ENCODE data around the gene ENOSF1.
"Not testable (repeated sequence)": the region's sequence is repeated elsewhere in the genome, so short reads cannot be mapped to it uniquely, and the experiment has no call there.

Gene ENOSF1, protein sequence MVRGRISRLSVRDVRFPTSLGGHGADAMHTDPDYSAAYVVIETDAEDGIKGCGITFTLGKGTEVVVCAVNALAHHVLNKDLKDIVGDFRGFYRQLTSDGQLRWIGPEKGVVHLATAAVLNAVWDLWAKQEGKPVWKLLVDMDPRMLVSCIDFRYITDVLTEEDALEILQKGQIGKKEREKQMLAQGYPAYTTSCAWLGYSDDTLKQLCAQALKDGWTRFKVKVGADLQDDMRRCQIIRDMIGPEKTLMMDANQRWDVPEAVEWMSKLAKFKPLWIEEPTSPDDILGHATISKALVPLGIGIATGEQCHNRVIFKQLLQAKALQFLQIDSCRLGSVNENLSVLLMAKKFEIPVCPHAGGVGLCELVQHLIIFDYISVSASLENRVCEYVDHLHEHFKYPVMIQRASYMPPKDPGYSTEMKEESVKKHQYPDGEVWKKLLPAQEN

DNA sequence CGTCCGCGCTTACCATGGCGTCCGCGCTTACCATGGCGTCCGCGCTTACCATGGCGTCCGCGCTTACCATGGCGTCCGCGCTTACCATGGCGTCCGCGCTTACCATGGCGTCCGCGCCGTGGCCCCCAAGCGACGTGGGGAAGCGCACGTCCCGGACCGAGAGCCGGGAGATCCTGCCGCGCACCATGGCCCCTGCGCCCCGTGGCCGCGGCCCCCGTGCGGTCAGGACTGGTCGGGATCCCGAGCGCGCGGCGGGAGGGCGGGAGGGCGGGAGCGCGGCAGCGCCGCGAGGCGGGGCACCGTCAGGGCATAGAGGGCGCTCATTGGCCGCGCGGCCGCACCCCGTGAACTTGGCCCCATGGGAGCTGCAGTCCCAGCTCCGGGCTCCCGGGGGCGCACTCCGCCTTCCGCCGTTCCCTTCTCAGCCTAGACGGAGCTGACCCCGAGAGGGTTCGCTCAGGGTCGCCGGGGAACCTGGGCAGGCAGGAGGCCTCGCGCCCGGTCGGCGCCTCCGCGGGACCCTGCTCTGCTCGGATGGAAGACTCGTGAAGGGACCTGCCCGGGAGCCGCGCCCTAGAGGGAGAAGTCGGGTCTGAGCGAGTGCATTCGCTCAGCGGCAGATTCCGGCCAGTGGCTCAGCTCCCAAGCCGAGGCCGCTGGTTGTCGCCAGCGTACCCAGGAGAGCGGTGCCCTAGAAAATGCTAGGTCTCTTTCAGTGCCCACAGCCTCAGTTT is at the start of gene ENOSF1:
Gene ENOSF1, minus strand, starts transcription at position 230 of the 734 bp plus-strand sequence. Its CDS starts 43 bp downstream, at position 187.
- DNase-seq (ENCODE audit: low read depth, low spot score): peak; percentile 35

DNA sequence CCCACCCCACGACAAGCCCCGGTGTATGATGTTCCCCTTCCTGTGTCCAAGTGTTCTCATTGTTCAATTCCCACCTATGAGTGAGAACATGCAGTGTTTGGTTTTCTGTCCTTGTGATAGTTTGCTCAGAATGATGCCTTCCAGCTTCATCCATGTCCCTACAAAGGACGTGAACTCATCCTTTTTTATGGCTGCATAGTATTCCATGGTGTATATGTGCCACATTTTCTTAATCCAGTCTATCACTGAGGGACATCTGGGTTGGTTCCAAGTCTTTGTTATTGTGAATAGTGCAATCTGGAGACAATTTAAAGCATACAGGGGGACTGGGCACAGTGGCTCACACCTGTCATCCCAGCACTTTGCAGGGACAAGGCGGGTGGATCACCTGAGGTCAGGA is 47.4 kb upstream of the ENOSF1 start:
- DNase-seq (ENCODE audit: low read depth, low spot score): not testable (repeated sequence)

DNA sequence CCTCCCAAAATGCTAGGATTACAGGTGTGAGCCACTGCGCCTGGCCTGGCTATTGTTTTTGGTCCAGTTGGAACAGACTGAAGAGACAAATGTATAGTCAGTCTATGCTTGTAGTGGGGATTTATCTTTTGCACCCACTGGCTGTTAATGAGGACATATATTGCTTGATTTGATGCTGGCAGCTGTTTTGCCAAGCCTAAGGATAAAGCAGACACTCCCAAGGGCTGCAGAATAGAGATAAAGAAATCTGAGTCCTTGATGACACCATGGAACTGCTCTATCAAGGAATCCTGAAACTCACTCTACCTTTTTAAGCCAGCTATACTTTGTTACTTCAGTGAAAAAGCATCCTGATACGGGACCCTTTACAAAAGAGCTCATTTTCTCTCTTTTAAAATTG is 43.1 kb upstream of the ENOSF1 start:
- DNase-seq (ENCODE audit: low read depth, low spot score): no peak

DNA sequence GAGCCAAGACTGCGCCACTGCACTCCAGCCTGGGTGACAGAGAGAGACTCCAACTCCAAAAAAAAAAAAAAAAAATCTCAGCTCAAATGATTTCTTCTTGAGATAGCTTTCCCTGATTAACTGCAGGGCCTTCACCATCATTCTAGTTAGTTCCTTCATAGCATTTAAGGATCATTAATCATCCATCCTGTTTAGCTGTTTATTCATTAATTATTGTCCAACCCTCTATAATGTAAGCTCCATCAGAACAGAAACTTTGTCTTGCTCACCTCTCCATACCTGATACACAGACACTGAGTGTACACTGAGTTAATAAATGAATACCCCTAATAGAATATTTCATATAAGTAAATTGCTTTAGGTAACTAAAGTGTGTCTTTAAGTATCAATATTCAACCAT is 42.2 kb upstream of the ENOSF1 start:
- no peak for DNase-seq (ENCODE audit: low read depth, low spot score)

DNA sequence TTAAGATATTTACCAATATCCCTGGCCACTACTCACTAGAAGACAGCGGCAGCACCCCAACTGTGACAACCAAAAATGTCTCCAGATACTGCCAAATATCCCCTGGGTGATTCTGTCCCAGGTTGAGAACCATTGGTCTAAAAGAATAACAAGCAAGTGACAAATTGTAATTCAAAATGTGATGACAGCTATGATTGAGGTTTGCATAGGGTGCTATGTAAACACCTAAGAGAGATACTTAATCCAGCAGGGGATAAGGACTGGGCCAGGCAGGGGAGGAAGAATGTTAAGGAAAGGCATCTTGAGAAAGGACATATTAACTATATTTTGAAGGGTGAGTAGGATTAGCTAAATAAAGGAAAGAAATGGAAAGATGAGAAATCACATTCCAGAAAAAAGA is 38.0 kb upstream of the ENOSF1 start:
- DNase-seq (ENCODE audit: low read depth, low spot score): no peak

DNA sequence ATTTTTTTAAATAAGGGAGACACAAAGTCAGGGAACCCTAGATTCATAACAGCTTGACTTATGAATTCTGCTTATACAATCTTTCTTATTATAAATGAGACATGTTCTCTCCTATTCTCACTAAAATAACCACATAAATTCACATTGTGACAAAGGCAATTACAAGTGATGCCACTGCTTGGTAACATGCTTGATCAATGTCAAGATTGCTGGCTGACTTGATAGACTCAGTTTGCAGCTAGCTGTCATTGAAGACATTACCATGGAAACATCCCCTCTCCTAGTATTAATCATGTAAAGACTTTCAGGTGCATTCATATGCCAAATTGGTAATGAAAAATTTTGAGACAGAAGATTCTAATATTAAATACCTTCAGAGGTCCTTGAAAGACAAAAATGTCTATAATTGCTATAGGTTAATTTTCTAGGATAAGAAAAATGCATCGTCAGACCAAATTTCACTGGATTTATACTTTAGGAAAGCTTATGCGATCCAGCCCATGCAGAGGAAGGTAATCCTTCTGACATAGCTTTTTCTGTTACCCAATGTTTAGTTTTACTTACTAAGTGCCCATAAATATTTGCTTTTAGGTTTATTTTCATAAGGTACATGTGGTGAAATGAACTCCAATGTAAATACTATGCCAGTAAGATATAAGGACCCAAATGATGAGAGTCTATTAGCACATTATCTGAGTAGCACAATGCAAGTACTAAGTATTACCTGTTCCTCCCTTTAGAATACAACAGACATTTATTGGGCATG is 32.6 kb upstream of the ENOSF1 start:
- no peak for DNase-seq (ENCODE audit: low read depth, low spot score)

DNA sequence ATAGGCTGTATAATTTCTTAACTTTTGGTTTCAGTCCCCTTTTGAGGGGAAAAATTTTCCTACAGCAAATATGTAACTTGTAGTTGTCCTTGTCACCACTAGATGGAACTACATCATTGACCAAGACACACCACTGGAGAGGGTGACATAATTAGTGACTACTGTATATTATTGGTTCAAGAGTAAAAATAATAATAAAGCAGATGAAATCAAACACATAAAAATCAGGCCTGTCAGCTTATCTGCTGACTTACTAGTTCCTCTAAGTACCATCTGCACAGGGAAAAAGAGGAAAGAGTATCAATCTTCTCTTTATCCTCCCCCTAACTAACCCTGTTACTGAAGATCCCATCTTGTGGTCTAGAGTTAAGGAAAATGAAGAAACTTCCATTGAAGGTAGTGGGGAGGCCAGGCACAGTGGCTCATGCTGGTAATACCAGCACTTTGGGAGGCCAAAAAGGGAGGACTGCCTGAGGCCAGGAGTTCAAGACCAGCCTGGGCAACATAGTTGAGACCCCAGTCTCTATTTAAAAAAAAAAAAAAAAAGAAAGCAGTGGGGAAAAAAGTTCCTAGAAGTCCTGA is 29.6 kb upstream of the ENOSF1 start:
- no peak for DNase-seq (ENCODE audit: low read depth, low spot score)

DNA sequence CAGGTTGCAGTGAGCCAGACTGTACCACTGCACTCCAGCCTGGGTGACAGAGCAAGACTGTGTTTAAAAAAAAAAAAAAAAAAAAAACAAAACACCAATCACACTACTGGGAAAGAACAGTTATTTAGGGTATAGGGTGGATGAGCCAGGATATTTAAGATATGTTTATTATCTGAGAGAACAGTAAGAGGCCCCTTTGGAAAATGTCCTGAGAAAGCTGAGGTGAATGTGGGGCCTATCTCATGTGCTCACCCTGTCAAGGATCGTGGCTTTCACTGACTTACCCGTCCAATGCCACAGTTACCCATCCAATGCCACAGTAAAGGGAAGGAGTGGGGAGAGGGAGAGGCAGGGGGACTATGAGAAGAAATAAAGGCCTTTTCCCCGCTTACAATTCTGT is 19.9 kb upstream of the ENOSF1 start:
- no peak for DNase-seq (ENCODE audit: low read depth, low spot score)

DNA sequence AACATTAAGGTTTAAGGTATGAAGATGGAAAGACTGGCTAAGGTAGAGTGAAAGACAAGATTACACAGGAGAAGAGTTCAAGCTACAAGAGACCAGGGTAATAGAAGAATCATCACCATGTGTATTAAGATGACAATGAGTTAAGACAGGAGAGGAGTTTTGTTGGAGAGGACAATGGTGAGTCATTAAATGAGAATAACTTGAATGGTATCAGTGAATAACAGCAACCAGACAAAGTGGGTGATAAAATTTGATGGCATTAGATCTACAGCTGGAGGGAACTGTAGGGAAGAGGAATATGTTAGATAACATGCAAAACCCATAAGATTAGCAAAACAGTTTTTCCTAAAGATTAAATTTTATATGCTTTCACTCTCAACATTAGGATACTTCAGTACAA is 18.8 kb upstream of the ENOSF1 start:
- DNase-seq (ENCODE audit: low read depth, low spot score): no peak

DNA sequence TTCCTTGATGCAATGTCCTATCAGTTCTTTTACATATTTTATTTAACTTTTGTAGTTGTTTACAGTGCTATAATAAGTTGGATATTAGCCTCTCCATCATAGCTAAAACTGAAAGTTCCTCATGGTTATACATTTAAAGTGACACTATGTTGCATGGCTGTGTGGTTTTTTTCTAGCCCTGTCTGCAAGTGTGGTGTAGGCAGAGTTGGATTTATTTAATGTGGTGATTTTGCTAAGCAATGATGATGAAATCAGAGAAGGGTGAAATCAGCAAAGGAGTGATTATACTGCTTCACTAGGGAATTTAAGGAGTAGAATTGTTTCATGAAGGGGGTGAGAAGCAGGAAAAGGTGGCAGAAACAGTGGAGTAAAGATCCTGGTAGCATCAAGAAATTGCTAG is 18.3 kb upstream of the ENOSF1 start:
- DNase-seq (ENCODE audit: low read depth, low spot score): no peak

DNA sequence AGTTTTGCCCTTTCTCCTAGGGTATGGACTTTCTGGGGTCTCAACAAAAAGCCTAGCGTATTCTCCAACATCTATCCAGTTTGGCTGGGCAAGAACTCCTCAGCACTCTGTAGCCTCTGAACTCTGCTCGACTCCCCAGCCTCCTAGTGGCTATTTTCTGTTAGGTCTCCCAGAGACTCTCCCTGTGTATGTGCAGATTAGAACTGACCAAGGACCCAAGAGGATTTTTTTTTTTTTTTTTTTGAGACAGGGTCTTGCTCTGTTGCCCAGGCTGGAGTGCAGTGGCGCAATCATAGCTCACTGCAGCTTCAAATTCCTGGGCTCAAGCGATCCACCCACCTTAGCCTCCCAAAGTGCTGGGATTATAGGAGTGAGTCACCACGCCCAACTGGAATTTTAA is 17.7 kb upstream of the ENOSF1 start:
- not testable (repeated sequence) for DNase-seq (ENCODE audit: low read depth, low spot score)

DNA sequence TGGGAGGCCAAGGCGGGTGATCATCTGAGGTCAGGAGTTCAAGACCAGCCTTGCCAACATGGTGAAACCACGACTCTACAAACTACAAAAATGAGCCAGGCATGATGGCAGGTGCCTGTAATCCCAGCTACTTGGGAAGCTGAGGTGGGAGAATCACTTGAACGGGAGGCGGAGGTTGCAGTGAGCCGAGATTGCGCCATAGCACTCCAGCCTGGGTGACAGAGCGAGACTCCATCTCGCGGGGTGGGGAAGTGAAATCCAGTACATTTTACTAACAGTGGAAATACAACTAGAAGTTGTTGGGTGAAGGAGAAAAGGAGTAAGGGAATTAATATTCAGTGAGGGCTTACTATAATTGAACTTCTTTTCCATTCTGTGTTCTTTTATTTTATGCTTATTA is 13.2 kb upstream of the ENOSF1 start:
- DNase-seq (ENCODE audit: low read depth, low spot score): no peak

DNA sequence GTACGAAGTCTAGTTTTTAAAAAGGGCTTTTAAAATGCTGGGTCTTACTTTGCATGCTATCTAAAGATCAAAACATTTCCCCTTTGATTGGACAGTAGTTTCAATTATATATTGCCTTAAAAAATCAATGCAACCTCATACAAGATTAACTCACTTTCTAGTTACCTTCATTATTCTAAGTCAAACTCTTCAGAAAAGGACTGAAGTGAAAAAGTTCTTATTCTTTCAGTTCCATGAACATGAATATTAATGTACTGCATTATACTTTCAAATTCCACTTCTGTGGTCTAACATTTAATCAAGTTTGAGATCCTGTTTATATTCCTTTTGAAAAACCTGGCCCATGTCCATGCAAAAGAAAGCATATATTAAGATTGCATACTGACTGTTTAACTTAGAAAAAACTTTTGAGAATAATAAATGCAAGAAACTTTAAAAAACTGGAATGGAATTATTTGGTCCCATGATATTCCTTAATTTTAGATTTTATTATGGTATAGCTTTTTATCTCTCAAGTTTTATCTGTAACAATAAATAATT is 11.2 kb upstream of the ENOSF1 start:
- no peak for DNase-seq (ENCODE audit: low read depth, low spot score)

DNA sequence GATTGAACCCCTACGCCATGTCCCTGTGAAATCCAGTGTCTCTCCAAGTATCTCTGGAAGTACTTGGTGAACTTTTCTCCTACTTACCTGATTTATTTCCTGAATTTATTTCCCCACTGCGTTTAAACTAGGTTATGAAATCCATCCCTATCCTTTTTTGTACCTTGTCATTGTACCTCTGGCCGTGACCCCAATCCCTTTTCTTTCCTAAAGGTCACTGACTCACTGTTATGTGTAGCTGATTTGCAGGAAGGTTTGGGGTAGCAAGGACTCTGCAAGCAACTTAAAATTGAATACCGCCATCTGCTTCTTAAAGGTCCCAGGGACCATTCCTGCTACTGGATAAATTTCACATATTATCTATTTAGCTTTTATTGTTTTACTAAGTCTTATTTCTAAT is 4.6 kb upstream of the ENOSF1 start:
- no peak for DNase-seq (ENCODE audit: low read depth, low spot score)

DNA sequence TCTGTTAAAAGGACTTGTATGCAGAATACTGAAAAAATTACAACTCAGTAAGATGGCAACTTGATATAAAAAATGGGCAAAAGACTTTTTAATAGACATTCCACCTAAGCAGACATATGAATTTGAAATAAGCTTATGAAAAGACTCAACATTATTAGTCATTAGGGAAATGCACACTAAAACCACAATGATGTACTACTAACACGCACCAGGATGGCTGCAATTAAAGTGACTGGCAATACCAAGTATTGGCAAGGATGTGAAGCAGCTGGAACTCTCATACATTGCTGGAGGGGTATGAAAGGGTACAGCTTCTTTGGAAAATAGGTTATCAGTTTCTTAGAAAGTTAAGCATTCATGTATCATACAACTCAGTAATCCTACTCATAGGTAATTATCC is 3.2 kb upstream of the ENOSF1 start:
- no peak for DNase-seq (ENCODE audit: low read depth, low spot score)

DNA sequence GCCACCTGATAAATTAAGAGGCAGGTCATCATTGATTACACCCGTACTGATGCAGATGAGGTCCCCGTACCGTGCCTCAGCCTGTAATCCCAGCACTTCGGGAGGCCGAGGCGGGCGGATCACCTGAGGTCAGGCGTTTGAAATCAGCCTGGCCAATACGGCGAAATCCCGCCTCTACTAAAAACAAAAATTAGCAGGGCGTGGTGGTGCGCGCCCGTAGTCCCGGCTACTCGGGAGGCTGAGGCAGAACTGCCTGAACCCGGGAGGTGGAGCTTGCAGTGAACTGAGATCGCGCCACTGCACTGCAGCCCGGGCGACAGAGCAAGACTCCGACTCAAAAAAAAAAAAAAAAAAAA is 683 bp upstream of the ENOSF1 start:
- DNase-seq (ENCODE audit: low read depth, low spot score): no peak

DNA sequence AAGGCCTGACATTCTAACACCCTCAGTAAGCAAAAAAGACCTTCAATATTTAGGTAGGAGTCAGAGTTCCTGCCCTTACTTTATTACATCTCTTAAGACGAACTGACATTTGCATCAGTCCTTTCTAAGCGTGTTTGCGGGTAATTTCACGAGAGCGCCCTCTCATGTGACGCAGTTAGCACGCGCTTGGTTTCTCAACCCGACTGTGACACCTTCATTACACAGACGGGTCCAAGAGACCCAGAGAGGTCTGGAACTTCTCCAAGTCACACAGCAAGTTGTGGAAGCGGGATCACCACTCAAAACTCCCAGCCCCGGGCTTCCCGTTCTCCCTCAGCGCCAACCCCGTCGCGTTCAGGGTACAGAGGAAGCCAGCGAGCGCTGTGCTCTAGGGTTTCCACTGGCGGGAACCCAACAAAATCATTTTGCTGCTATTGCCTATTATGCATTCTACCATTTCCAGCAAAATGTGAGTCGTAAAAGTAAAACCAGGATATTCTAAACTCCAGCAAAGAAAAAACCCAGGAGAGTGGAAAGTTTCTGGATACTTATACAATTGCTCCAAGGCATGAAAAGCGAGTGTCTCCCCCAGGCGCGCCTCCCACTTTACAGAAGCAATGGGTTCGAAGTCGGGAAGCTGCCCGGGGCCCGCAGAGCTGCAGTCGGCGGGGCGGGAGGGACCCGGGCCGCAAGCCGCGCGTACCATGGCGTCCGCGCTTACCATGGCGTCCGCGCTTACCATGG is 601 bp downstream of the ENOSF1 start:
- DNase-seq (ENCODE audit: low read depth, low spot score): no peak

DNA sequence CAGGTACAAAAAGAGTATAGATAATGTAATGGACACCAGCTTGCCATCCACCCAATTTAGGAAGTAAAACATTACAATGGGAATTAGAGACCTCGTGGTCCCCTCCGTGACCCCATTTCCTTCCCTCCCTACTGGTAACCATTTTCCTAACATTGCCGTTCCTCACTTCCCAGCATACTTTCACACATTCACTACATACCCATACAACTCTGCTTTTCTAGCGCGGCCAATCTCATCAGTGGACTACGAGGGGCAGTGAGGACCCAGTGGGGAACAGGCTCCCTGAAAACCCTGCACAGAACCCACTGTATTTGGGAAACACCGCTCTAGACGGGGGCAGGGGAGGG is 1.1 kb downstream of the ENOSF1 start:
- no peak for DNase-seq (ENCODE audit: low read depth, low spot score)

DNA sequence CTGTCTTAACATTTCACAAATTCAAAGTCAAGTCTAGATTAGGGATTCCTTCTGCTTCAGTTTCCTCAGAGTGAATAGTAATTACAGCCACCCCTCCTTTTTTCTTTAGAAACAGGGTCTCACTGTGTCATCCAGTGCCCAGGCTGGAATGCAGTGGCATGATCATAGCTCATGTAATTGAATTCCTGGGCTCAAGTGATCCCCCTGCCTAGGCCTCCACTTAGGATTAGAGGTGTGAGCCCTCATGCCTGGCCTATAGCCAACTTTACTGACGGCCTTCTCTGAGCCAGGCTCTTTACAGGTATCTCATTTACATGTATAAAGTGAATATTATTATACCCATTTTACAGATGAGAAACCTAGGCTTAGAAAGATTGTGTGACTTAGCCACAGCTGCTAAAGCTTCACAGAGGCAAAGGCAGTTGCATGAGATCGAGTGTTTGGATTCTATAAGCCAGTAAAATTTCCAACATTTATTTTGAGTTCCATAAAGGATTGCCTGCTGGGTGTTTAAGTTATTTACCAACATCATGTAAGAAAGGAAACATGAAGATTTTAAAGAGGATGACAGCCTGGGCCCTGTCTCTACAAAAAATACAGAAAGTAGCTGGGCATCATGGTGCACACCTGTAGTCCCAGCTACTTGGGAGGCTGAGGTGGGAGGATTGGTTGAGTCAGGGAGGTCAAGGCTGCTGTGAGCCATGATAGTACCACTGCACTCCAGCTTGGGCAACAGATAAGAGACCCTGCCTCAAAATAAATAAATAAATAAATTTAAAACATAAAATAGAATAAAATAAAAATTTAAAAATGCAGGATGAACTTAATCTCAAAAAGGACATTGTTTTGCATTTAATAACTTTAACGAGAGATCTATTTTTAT is 1.8 kb downstream of the ENOSF1 start:
- no peak for DNase-seq (ENCODE audit: low read depth, low spot score)

DNA sequence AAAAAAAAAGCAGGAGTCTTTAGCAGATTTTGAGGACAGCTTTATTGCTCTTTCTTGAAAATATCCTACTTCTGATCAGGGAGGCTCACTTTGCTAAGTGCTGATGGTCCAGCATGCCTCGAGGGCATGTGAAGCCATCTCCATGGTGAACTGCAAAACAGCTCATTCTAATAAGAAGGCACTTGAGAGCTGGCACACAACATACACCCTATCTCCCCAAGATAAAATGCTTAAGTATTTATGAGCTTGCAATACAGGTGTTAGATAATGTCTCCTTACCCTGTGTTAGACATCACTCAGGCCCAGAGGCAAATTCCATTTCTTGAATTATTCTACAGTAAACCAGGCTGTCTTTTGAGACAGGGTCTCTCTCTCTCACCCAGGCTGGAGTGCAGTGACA is 2.7 kb downstream of the ENOSF1 start:
- DNase-seq (ENCODE audit: low read depth, low spot score): no peak
